MM.1S (cell line): ENCODE results near the gene CD38.

Experiments used
- DNase-seq: peaks from one replicate; pipeline ENCODE4 v3.0.0-alpha.2; 2015
- H2AFZ ChIP-seq: fragments of 300-600 bp; sonication (generic); 2 replicates; pipeline ENCODE4 v1.6.0; 2016; ENCODE audit warnings: antibody characterized with exemption, low read length
- H3F3A ChIP-seq: fragments of 300-600 bp; sonication (generic); 2 replicates; pipeline ENCODE4 v1.6.1; 2016; ENCODE audit warnings: mild to moderate bottlenecking, antibody characterized with exemption, low read length, moderate library complexity, mixed read lengths; ENCODE audit not compliant: insufficient read depth
- H3K27ac ChIP-seq: fragments of 300-600 bp; sonication (generic); 2 replicates; pipeline ENCODE4 v1.5.1; 2016; ENCODE audit warnings: mild to moderate bottlenecking, low read length
- H3K27me3 ChIP-seq: fragments of 300-600 bp; sonication (generic); replicated peaks from 2 replicates; pipeline ENCODE4 v1.6.0; 2016; ENCODE audit warnings: low read length; ENCODE audit not compliant: insufficient read depth
- H3K36me3 ChIP-seq: fragments of 300-600 bp; sonication (generic); replicated peaks from 2 replicates; pipeline ENCODE4 v1.6.1; 2016; ENCODE audit warnings: mild to moderate bottlenecking, low read length, mixed read lengths; ENCODE audit not compliant: insufficient read depth
- H3K4me1 ChIP-seq: fragments of 300-600 bp; sonication (generic); 2 replicates; pipeline ENCODE4 v1.6.1; 2016; ENCODE audit warnings: low read length, mixed read lengths
- H3K4me2 ChIP-seq: fragments of 300-600 bp; sonication (generic); 2 replicates; pipeline ENCODE4 v1.6.0; 2016; ENCODE audit warnings: low read depth, low read length
- H3K4me3 ChIP-seq: fragments of 300-600 bp; sonication (generic); 2 replicates; pipeline ENCODE4 v1.5.1; 2016; ENCODE audit warnings: low read length, mixed read lengths
- H3K79me2 ChIP-seq: fragments of 300-600 bp; sonication (generic); 2 replicates; pipeline ENCODE4 v1.6.1; 2016; ENCODE audit warnings: mixed run types, low read length, mixed read lengths
- H3K9ac ChIP-seq: fragments of 300-600 bp; sonication (generic); 2 replicates; pipeline ENCODE4 v1.6.1; 2016; ENCODE audit warnings: low read length, mixed read lengths
- H3K9me2 ChIP-seq: fragments of 300-600 bp; sonication (generic); replicated peaks from 2 replicates; pipeline ENCODE4 v1.6.1; 2016; ENCODE audit warnings: mild to moderate bottlenecking, low read length, mixed read lengths; ENCODE audit not compliant: insufficient read depth
- H3K9me3 ChIP-seq: fragments of 300-600 bp; sonication (generic); replicated peaks from 2 replicates; pipeline ENCODE4 v1.6.1; 2016; ENCODE audit warnings: mild to moderate bottlenecking, low read length, mixed read lengths; ENCODE audit not compliant: insufficient read depth
- H4K20me1 ChIP-seq: fragments of 300-600 bp; sonication (generic); 2 replicates; pipeline ENCODE4 v1.6.1; 2016; ENCODE audit warnings: mild to moderate bottlenecking, low read length, moderate library complexity, mixed read lengths; ENCODE audit not compliant: insufficient read depth
- CTCF ChIP-seq: fragments of 300-600 bp; sonication (generic); IDR thresholded peaks from 2 replicates; pipeline ENCODE4 v1.5.1; 2016; ENCODE audit warnings: antibody characterized with exemption, low read length, mixed read lengths
- EZH2 ChIP-seq: fragments of 300-600 bp; sonication (generic); optimal IDR thresholded peaks from 2 replicates; pipeline ENCODE3; 2017; ENCODE audit warnings: low read depth, mild to moderate bottlenecking, antibody characterized with exemption, low read length, mixed read lengths
- EZH2phosphoT487 ChIP-seq: fragments of 300-600 bp; sonication (generic); IDR thresholded peaks from 2 replicates; pipeline ENCODE4 v1.6.1; 2018; ENCODE audit warnings: antibody characterized with exemption, low read length

The CD38 gene

DNA sequence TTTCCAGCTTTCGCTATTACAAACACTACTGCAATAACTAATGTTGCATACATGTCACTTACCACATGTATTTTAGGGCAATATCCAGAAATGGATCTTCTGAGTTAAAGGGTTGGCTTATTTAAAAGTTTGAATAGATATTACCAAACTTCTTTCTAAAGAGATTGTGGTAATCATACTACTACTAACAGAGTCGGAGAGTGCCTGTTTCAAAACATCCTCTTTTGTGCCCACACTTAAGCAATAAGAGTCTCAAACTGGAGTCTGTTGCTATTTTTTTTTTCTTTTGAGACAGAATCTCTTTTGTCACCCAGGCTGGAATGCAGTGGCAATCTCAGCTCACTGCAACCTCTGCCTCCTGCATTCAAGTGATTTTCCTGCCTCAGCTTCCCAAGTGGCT lies 124.6 kb downstream of the CD38 start:
- DNase-seq = no peak
- Histone ChIP-seq H3K9me2 (no peaks in the 10 kb centered on the region), H3K9me3 (no peaks in the 10 kb centered on the region), H3K9ac (no peak overlapping the region), H3K4me3 (no peak overlapping the region), H4K20me1 (no peaks in the 10 kb centered on the region), H3K79me2 (no peaks in the 10 kb centered on the region), H3K36me3 (no peaks in the 10 kb centered on the region), H3K27me3 (no peaks in the 10 kb centered on the region), H3K4me1 (no peaks in the 10 kb centered on the region), H3F3A (no peaks in the 10 kb centered on the region), H2AFZ (no peak overlapping the region), H3K27ac (no peak overlapping the region), H3K4me2 (no peak overlapping the region)
- TF ChIP-seq CTCF = no peak
- TF ChIP-seq EZH2 = no peak
- no peak for TF ChIP-seq EZH2phosphoT487
